ENCODE results near the gene TMCC3. TPM values are rescaled to one million over a fixed set of nuclear protein-coding genes. Genes with fewer than 3 reads are reported as not detected.

Gene TMCC3
- total and polyA plus RNA-seq, 2 of the 13 experiments (the other 11 are each of a cell fraction or from before 2014, with no cell fraction given), result not detected

DNA sequence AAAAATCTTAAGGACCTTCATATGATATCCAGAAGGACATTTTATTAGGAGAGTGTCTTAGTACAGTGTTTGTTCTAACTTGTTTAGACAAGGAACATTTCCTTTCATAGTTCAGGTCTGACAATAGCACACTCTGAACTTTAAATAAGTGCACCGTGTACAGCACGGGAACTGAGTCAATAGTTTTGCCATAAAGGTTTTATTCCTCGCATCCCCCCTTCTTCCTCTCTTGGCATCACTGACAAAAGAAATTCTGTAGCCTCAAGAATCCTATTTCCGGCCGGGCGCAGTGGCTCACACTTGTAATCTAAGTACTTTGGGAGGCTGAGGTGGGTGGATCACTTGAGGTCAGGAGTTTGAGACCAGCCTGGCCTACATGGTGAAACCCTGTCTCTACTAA lies 58.3 kb downstream of the TMCC3 start:
- DNase-seq (ENCODE audit: low spot score) (no peak), FAIRE-seq (no peak), ATAC-seq (no peak)
- CTCF ChIA-PET (ENCODE audit: low intra/inter-chr PET ratio, low total read pairs), result no interaction called here
- in situ Hi-C loops (cut with HindIII; ENCODE audit: extremely low pct_ligation_motif_present, low pct_unique_long_range_greater_than_20kb), result no loop called here
- Histone ChIP-seq H3K36me3 (replicated peaks in 1 of 2; ENCODE audit: control insufficient read depth in 1 of 2, insufficient read depth in 2 of 2, low read length in 2 of 2) (no peaks in the 10 kb centered on the region), H3K79me2 (ENCODE audit: insufficient read depth, low read length) (no peaks in the 10 kb centered on the region), H3K9ac (ENCODE audit: insufficient read depth, low read depth, low read length) (no peak overlapping the region), H3K4me1 (ENCODE audit: insufficient read depth, low read length) (no peaks in the 10 kb centered on the region), H3K27me3 (ENCODE audit: control insufficient read depth in 1 of 2, insufficient read depth in 2 of 2, low read length in 2 of 2) (peaks cover 0 to 5% of the 10 kb centered on the region in 2 experiments; a peak in 3 of 5 replicates), H3K4me3 (replicated peaks in 1 of 3; ENCODE audit: insufficient read depth in 1 of 3, low read depth in 2 of 3, low read length in 3 of 3) (no peak overlapping the region), H4K20me1 (ENCODE audit: insufficient read depth, low read length) (no peaks in the 10 kb centered on the region), H3K27ac (ENCODE audit: extremely low read length, insufficient read depth, low read length) (no peak overlapping the region), H3K9me3 (ENCODE audit: low read length) (no peaks in the 10 kb centered on the region), H3K4me2 (ENCODE audit: low read depth, low read length) (no peak overlapping the region), H2AFZ (ENCODE audit: low read length) (no peak overlapping the region)
- intact Hi-C loops (cut with micrococcal nuclease; ENCODE audit: unreplicated experiment), result loop anchor here (5.0 kb wide), 1 partner anchor 45 kb away; no protein-coding TSS in a partner anchor
- WGBS (ENCODE audit: low lambda C conversion rate), result 26% methylated on average over 6 of the region's 6 CpGs
- no TSS peak for BruUV-seq (replicated peaks)
- TF ChIP-seq ZNF337 (CRISPR knock-in tag; IDR thresholded peaks at IDR 0.05; ENCODE audit: borderline replicate concordance, low read depth), result no peak
- TF ChIP-seq ZNF556 (CRISPR knock-in tag; IDR thresholded peaks at IDR 0.05; ENCODE audit: borderline replicate concordance), result no peak
- no peak for TF ChIP-seq NFKBIZ (CRISPR knock-in tag; IDR thresholded peaks at IDR 0.05)
- TF ChIP-seq ZFX (CRISPR knock-in tag; IDR thresholded peaks at IDR 0.05; ENCODE audit: low read depth), result no peak
- TF ChIP-seq DNMT3B (CRISPR knock-in tag; conservative IDR thresholded peaks at IDR 0.05), result no peak
- TF ChIP-seq RBM39 (IDR thresholded peaks at IDR 0.05; ENCODE audit: low read depth, low read length, poor library complexity, severe bottlenecking), result no peak
- TF ChIP-seq ZNF296 (CRISPR knock-in tag; conservative IDR thresholded peaks at IDR 0.05), result no peak
- TF ChIP-seq ARHGAP35 (CRISPR knock-in tag; IDR thresholded peaks at IDR 0.05; ENCODE audit: borderline replicate concordance), result no peak
- TF ChIP-seq PHF8 (CRISPR knock-in tag; IDR thresholded peaks at IDR 0.05), result no peak
- no peak for TF ChIP-seq ZNF619 (CRISPR knock-in tag; IDR thresholded peaks at IDR 0.05)
- TF ChIP-seq, protein P1, sequence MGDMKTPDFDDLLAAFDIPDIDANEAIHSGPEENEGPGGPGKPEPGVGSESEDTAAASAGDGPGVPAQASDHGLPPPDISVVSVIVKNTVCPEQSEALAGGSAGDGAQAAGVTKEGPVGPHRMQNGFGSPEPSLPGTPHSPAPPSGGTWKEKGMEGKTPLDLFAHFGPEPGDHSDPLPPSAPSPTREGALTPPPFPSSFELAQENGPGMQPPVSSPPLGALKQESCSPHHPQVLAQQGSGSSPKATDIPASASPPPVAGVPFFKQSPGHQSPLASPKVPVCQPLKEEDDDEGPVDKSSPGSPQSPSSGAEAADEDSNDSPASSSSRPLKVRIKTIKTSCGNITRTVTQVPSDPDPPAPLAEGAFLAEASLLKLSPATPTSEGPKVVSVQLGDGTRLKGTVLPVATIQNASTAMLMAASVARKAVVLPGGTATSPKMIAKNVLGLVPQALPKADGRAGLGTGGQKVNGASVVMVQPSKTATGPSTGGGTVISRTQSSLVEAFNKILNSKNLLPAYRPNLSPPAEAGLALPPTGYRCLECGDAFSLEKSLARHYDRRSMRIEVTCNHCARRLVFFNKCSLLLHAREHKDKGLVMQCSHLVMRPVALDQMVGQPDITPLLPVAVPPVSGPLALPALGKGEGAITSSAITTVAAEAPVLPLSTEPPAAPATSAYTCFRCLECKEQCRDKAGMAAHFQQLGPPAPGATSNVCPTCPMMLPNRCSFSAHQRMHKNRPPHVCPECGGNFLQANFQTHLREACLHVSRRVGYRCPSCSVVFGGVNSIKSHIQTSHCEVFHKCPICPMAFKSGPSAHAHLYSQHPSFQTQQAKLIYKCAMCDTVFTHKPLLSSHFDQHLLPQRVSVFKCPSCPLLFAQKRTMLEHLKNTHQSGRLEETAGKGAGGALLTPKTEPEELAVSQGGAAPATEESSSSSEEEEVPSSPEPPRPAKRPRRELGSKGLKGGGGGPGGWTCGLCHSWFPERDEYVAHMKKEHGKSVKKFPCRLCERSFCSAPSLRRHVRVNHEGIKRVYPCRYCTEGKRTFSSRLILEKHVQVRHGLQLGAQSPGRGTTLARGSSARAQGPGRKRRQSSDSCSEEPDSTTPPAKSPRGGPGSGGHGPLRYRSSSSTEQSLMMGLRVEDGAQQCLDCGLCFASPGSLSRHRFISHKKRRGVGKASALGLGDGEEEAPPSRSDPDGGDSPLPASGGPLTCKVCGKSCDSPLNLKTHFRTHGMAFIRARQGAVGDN (CRISPR knock-in tag; IDR thresholded peaks at IDR 0.05), result no peak
- no peak for TF ChIP-seq GLI4 (CRISPR knock-in tag; IDR thresholded peaks at IDR 0.05; ENCODE audit: borderline replicate concordance)
- TF ChIP-seq RARG (CRISPR knock-in tag; IDR thresholded peaks at IDR 0.05; ENCODE audit: low read depth), result no peak
- TF ChIP-seq, protein P2, sequence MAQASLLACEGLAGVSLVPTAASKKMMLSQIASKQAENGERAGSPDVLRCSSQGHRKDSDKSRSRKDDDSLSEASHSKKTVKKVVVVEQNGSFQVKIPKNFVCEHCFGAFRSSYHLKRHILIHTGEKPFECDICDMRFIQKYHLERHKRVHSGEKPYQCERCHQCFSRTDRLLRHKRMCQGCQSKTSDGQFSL (CRISPR knock-in tag; IDR thresholded peaks at IDR 0.05), result no peak
- TF ChIP-seq, protein P3, sequence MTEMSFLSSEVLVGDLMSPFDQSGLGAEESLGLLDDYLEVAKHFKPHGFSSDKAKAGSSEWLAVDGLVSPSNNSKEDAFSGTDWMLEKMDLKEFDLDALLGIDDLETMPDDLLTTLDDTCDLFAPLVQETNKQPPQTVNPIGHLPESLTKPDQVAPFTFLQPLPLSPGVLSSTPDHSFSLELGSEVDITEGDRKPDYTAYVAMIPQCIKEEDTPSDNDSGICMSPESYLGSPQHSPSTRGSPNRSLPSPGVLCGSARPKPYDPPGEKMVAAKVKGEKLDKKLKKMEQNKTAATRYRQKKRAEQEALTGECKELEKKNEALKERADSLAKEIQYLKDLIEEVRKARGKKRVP (CRISPR knock-in tag; IDR thresholded peaks at IDR 0.05), result no peak
- TF ChIP-seq, protein P4, sequence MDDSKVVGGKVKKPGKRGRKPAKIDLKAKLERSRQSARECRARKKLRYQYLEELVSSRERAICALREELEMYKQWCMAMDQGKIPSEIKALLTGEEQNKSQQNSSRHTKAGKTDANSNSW (CRISPR knock-in tag; IDR thresholded peaks at IDR 0.05; ENCODE audit: borderline replicate concordance), result no peak
- TF ChIP-seq ZNF431 (CRISPR knock-in tag; IDR thresholded peaks at IDR 0.05; ENCODE audit: borderline replicate concordance, low read depth), result no peak
- POLR2A ChIA-PET, result no interaction called here
